Measurements from ENCODE around the gene LAMB1.
"Not testable (repeated sequence)": the region's sequence is repeated elsewhere in the genome, so short reads cannot be mapped to it uniquely, and the experiment has no call there.

- TF ChIP-seq CTCF, POLR2A (IDR thresholded peaks at IDR 0.05): not testable (repeated sequence)
Observed at GRCh38 chr7:107887827-107888226, 115.1 kb downstream of the LAMB1 start.
